Measurements from ENCODE around the gene SERPINF2.
"Not testable (repeated sequence)": the region's sequence is repeated elsewhere in the genome, so short reads cannot be mapped to it uniquely, and the experiment has no call there.

- TF ChIP-seq CTCF (optimal IDR thresholded peaks at IDR 0.05 in 1 of 3, IDR thresholded peaks at IDR 0.05 in 1 of 3, conservative IDR thresholded peaks at IDR 0.05 in 1 of 3; ENCODE audit: extremely low read depth in 1 of 3, insufficient read depth in 2 of 3, low read length in 3 of 3); EZH2 (IDR thresholded peaks at IDR 0.05; ENCODE audit: low read length): not testable (repeated sequence)
These were observed 55.2 kb downstream of the SERPINF2 start for GRCh38 chr17:1797846-1798245.
